Mucosa of rectum (tissue), 2 donors: ENCODE results near the gene KCTD10.

Experiments used
- H3K27ac ChIP-seq, 2 donors: one replicate each; pipeline ENCODE4 v1.7.0; 2013; ENCODE audit warnings: inconsistent platforms in 2 of 2, low read depth in 2 of 2, low read length in 2 of 2
- H3K27me3 ChIP-seq, 2 donors: one replicate each; pipeline ENCODE4 v1.7.0; 2013; ENCODE audit warnings: low read length in 2 of 2; ENCODE audit not compliant: control insufficient read depth in 2 of 2, insufficient read depth in 2 of 2
- H3K36me3 ChIP-seq, 2 donors: one replicate each; pipeline ENCODE4 v1.7.0; 2013; ENCODE audit warnings: low read length in 2 of 2; ENCODE audit not compliant: control insufficient read depth in 2 of 2, insufficient read depth in 2 of 2
- H3K4me1 ChIP-seq, 2 donors: one replicate each; pipeline ENCODE4 v1.7.0; 2013; ENCODE audit warnings: low read length in 2 of 2, mild to moderate bottlenecking in 1 of 2; ENCODE audit not compliant: control insufficient read depth in 2 of 2, insufficient read depth in 2 of 2
- H3K4me3 ChIP-seq, 2 donors: one replicate each; pipeline ENCODE4 v1.7.0; 2013; ENCODE audit warnings: low read length in 2 of 2
- H3K9ac ChIP-seq, 2 donors: one replicate each; pipeline ENCODE4 v1.7.0; 2013; ENCODE audit warnings: low read length in 2 of 2, low read depth in 1 of 2, mild to moderate bottlenecking in 1 of 2
- H3K9me3 ChIP-seq, 2 donors: one replicate each; pipeline ENCODE4 v1.7.0; 2013; ENCODE audit warnings: low read length in 2 of 2; ENCODE audit not compliant: control insufficient read depth in 2 of 2
- donor health status: healthy.
- donor health status: Normal muscosa, but diverticular disease.

The KCTD10 gene

GRCh38 chr12:109452489-109452888 is 24.6 kb downstream of the KCTD10 start:
- peaks cover 23 to 32% of the 10 kb centered on the region in 2 donors for H3K4me1 ChIP-seq

GRCh38 chr12:109451400-109451799 is 25.7 kb downstream of the KCTD10 start:
- no peak overlapping the region for H3K4me3 ChIP-seq
- H3K9me3 ChIP-seq = no peaks in the 10 kb centered on the region
- H3K36me3 ChIP-seq = peaks cover 49 to 66% of the 10 kb centered on the region in 2 donors
- peaks cover 27 to 41% of the 10 kb centered on the region in 2 donors for H3K4me1 ChIP-seq
- H3K27me3 ChIP-seq = no peaks in the 10 kb centered on the region
- no peak overlapping the region for H3K9ac ChIP-seq
- H3K27ac ChIP-seq = no peak overlapping the region

More at GRCh38 chr12:109452489-109452888, 24.6 kb downstream of the KCTD10 start:
- Histone ChIP-seq H3K27me3 (no peaks in the 10 kb centered on the region), H3K4me3 (no peak overlapping the region), H3K9me3 (no peaks in the 10 kb centered on the region), H3K36me3 (peaks cover 54 to 70% of the 10 kb centered on the region in 2 donors), H3K27ac (no peak overlapping the region), H3K9ac (no peak overlapping the region)

GRCh38 chr12:109450980-109451379 is 26.1 kb downstream of the KCTD10 start:
- Histone ChIP-seq H3K9me3 (no peaks in the 10 kb centered on the region), H3K4me3 (no peak overlapping the region), H3K9ac (no peak overlapping the region), H3K27ac (peak overlapping the region; percentile 64 to 69), H3K27me3 (no peaks in the 10 kb centered on the region), H3K36me3 (peaks cover 45 to 62% of the 10 kb centered on the region in 2 donors), H3K4me1 (peaks cover 29 to 41% of the 10 kb centered on the region in 2 donors)

GRCh38 chr12:109449845-109450532 is 27.1 kb downstream of the KCTD10 start:
- H3K9ac ChIP-seq = peak overlapping the region in 1 of 2 donors; percentile 10
- peaks cover 35 to 49% of the 10 kb centered on the region in 2 donors for H3K4me1 ChIP-seq
- H3K4me3 ChIP-seq = no peak overlapping the region
- no peaks in the 10 kb centered on the region for H3K9me3 ChIP-seq
- H3K27ac ChIP-seq = peak overlapping the region; percentile 69
- H3K27me3 ChIP-seq = no peaks in the 10 kb centered on the region
- peaks cover 35 to 54% of the 10 kb centered on the region in 2 donors for H3K36me3 ChIP-seq

GRCh38 chr12:109448707-109449390 is 28.3 kb downstream of the KCTD10 start:
- peaks cover 25 to 43% of the 10 kb centered on the region in 2 donors for H3K36me3 ChIP-seq
- peaks cover 37 to 51% of the 10 kb centered on the region in 2 donors for H3K4me1 ChIP-seq
- no peaks in the 10 kb centered on the region for H3K9me3 ChIP-seq
- H3K27me3 ChIP-seq = no peaks in the 10 kb centered on the region
- H3K4me3 ChIP-seq = peak overlapping the region in 1 of 2 donors; percentile 21
- H3K9ac ChIP-seq = no peak overlapping the region
- peak overlapping the region; percentile 69 for H3K27ac ChIP-seq

- no peaks in the 10 kb centered on the region for H3K9me3 ChIP-seq
- peaks cover 37 to 51% of the 10 kb centered on the region in 2 donors for H3K4me1 ChIP-seq
- peaks cover 19 to 37% of the 10 kb centered on the region in 2 donors for H3K36me3 ChIP-seq
- H3K27ac ChIP-seq = peak overlapping the region; percentile 69
- H3K4me3 ChIP-seq = peak overlapping the region in 1 of 2 donors; percentile 21
- no peaks in the 10 kb centered on the region for H3K27me3 ChIP-seq
- H3K9ac ChIP-seq = no peak overlapping the region
Measured at GRCh38 chr12:109448272-109448671, 28.8 kb downstream of the KCTD10 start.

- no peaks in the 10 kb centered on the region for H3K27me3 ChIP-seq
- H3K9me3 ChIP-seq = no peaks in the 10 kb centered on the region
- H3K36me3 ChIP-seq = peaks cover 19 to 31% of the 10 kb centered on the region in 2 donors
- H3K4me1 ChIP-seq = peaks cover 37 to 51% of the 10 kb centered on the region in 2 donors
- H3K4me3 ChIP-seq = no peak overlapping the region
- H3K27ac ChIP-seq = peak overlapping the region; percentile 45 to 61
- peak overlapping the region in 1 of 2 donors; percentile 29 for H3K9ac ChIP-seq
Measured at GRCh38 chr12:109447482-109447881, 29.6 kb downstream of the KCTD10 start.

GRCh38 chr12:109446869-109447268 is 30.2 kb downstream of the KCTD10 start:
- H3K4me1 ChIP-seq = peaks cover 37 to 51% of the 10 kb centered on the region in 2 donors
- H3K36me3 ChIP-seq = peaks cover 15 to 25% of the 10 kb centered on the region in 2 donors
- H3K9me3 ChIP-seq = no peaks in the 10 kb centered on the region
- no peak overlapping the region for H3K4me3 ChIP-seq
- H3K27me3 ChIP-seq = no peaks in the 10 kb centered on the region
- H3K9ac ChIP-seq = peak overlapping the region; percentile 7 to 29
- H3K27ac ChIP-seq = peak overlapping the region; percentile 45 to 61

GRCh38 chr12:109445191-109445609 is 31.9 kb downstream of the KCTD10 start:
- peak overlapping the region; percentile 33 to 74 for H3K27ac ChIP-seq

GRCh38 chr12:109444259-109444658 is 32.8 kb downstream of the KCTD10 start:
- H3K9me3 ChIP-seq = no peaks in the 10 kb centered on the region
- H3K9ac ChIP-seq = no peak overlapping the region
- H3K27me3 ChIP-seq = no peaks in the 10 kb centered on the region
- H3K4me3 ChIP-seq = no peak overlapping the region
- peak overlapping the region in 1 of 2 donors; percentile 74 for H3K27ac ChIP-seq
- peaks cover 4 to 12% of the 10 kb centered on the region in 2 donors for H3K36me3 ChIP-seq
- peaks cover 23 to 34% of the 10 kb centered on the region in 2 donors for H3K4me1 ChIP-seq

More at GRCh38 chr12:109445191-109445609, 31.9 kb downstream of the KCTD10 start:
- no peaks in the 10 kb centered on the region for H3K27me3 ChIP-seq
- peaks cover 29 to 43% of the 10 kb centered on the region in 2 donors for H3K4me1 ChIP-seq
- peaks cover 4 to 12% of the 10 kb centered on the region in 2 donors for H3K36me3 ChIP-seq
- H3K9ac ChIP-seq = no peak overlapping the region
- H3K4me3 ChIP-seq = no peak overlapping the region
- H3K9me3 ChIP-seq = no peaks in the 10 kb centered on the region
